ENCODE data around the gene MST1. TPM values are rescaled to one million over a fixed set of nuclear protein-coding genes. Genes with fewer than 3 reads are reported as not detected.

MST1 gene
- 6.4 TPM for total RNA-seq
- long read RNA-seq, partial matches to known transcripts: 1 of 3 reads
- long read RNA-seq, other reads (novel, unspliced or antisense): 2 of 3 reads

DNA sequence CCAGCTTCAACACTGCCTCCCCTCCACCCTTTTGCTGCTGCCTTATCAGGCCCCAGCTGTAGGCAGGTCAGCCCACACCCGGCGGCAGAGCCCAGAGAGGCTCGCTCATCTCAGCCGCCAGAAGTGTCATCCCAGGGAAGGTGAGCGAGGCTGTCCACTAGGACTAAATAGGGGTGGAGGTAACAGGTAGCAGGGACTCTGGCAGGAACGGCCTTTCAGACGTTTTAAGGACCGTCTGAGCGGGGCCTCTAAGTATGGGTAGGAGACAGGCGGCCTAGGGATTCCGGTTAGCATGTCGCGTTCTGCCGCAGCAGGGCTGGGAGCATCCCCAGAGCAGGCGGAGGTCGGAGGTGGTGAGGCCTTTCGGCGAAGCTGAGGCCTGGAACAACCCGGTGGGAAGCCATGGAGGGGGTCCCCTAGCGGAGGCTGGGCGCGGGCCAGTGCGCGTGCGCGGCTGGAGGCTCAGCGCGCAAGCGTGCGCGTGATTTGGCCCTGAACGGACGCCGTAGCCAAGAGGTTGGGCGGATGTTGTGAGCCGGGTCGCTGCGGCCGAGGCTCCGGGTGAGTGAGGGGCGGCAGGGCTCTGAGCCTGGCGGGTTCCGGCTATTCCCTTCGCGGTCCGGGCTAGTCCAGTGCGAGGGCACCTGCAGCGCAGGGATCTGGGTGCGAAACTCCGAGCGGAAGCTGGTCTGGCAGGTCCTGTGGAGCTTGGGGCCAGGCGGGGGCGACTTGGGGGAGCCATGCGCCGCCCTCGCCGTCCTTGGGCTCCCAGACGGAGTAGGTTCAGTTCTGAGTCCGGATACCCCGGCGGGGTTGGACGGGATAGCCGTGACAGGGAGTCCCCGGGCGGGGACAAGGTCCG lies at the start of gene MST1, which contains the start of gene RNF123:
TSS of gene MST1 (minus strand) at position 429 of the 862 bp plus-strand sequence. CDS start 783 bp downstream, outside the sequence.
TSS of gene RNF123 (plus strand) at position 512 of the 862 bp plus-strand sequence. CDS start 1,609 bp downstream, outside the sequence.
- peak; percentile 95 for DNase-seq (ENCODE audit: low spot score)

DNA sequence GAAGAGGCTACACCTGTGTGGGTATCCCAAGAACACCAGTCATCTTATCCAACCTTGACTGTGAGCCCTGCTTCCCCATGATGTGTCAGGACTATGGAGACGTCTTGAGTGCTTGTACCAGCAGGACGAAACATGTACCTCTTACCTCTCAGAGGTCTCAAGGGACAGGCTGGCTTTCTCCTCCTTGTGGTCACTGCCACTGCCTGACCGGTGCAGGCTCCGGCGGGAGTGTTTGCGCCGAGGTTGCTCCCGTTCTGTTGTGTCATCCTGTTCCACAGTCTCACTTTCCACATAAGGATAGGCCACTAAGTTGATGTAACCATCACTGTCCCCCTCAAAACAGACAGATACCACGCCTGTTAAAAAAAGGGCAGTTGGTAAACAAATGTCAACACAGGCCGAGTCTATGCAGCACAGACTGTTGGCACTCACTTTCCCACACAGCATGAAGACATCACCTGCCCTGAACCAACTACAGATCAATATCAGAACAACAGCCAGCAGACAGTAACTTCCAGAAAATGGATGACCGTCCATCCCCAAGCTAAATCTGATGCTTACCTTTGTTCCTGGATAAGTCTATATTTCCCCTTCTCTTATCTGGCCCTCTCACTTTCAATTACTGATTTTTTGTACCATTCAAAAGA lies 48.9 kb upstream of the MST1 start:
- intact Hi-C loops (cut with DNase I): no loop called here
- peak; percentile 54 for DNase-seq (ENCODE audit: low spot score)

More for the DNA sequence above, at the start of gene MST1, which contains the start of gene RNF123:
- intact Hi-C loops (cut with DNase I): no loop called here

DNA sequence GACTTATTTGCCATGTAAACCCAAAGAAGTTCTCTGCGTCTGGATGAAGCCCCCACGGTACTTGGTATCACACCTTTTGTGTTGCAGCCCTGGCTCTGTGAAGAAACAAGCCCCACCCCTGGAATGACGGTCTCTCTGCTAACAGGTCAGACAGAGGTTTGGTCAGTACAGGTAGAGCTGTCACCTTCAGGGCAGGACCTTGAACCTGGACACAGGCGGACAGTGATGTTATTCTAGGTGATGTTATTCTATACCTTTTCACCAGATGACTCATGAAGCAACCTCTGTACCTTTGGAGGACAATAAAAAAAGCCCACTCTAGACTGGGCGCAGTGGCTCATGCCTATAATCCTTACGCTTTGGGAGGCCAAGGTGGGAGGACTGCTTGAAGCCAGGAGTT lies 45.5 kb upstream of the MST1 start:
- no peak for DNase-seq (ENCODE audit: low spot score)
- intact Hi-C loops (cut with DNase I): no loop called here

DNA sequence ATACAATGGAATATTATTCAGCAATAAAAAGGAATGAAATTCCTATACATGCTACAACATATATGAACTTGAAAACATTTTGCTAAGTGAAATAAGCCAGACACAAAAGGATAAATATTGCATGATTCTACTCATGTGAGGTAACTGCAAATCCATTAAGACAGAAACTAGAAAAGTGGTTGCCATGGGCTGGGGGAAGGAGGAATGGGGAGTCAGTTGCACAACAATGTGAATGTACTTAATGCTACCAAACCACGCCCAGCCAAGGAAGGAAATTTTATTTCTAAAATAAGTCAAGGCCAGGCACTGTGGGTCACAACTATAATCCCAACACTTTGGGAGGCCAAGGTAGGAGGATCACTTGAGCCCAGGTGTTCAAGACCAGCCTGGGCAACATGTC lies 44.3 kb upstream of the MST1 start:
- intact Hi-C loops (cut with DNase I): no loop called here
- no peak for DNase-seq (ENCODE audit: low spot score)

DNA sequence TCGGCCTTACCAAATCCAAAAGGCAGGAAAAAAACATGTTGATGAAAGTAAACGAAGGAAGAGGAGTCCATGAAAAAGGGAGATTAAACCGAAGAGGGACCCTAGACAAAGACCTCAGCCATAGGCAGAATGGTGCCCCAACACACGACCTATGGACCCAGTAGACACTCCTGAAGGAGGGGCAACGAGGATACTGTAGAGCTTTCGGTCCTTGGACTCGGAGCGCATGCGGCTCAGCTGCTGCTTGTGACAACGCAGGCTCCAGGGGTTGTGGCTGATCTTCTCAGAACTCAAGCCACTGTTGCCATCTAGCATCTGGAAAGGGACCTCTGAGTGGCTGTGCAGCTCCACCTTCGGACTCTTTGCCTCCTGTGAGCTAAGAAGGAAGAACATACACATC lies 43.3 kb upstream of the MST1 start:
- no peak for DNase-seq (ENCODE audit: low spot score)
- intact Hi-C loops (cut with DNase I): no loop called here

DNA sequence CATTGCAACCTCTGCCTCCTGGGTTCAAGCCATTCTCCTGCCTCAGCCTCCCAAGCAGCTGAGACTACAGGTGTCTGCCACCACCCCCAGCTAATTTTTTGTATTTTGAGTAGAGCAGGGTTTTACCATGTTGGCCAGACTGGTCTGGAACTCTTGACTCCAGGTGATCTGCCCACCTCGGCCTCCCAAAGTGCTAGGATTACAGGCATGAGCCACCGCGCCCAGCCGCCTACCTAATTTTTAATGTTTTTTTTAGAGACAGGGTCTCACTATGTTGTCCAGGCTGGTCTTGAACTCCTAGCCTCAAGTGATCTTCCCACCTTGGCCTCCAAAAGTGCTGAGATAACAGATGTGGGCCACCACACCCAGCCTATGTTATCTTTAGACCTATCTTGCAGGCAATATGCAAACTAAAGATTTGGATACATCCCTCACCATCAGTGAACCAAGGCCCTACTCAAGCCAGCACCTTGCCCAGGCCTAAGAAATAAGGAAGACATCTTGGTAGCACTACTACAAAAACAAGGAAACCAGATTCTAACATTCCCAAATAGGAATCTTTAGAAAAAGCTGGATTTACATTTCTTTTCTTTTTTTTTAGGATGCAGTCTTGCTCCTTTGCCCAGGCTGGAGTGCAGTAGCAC lies 40.8 kb upstream of the MST1 start:
- DNase-seq (ENCODE audit: low spot score): no peak
- intact Hi-C loops (cut with DNase I): no loop called here

DNA sequence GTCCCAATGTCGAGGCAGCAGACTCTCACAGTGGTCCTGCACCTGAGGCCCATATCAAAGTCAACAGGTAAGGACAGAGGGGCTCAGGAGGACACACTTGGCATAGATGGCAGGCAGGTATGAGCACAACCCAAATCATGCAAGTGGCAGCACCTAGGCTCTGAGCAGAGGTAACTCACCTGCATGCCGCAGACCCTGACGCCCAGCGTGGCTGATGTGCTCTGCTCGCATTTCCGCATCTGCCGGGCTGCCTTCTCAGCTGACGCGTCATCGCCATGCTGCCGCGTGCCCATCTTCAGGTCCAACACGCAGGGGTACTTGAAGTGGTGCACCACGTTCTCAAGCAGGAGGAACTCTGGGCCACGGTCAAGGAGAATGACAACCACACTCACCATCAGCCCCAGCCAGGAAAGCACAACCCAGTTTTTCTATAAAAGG lies 38.7 kb upstream of the MST1 start:
- DNase-seq (ENCODE audit: low spot score): peak; percentile 65
- intact Hi-C loops (cut with DNase I): no loop called here

DNA sequence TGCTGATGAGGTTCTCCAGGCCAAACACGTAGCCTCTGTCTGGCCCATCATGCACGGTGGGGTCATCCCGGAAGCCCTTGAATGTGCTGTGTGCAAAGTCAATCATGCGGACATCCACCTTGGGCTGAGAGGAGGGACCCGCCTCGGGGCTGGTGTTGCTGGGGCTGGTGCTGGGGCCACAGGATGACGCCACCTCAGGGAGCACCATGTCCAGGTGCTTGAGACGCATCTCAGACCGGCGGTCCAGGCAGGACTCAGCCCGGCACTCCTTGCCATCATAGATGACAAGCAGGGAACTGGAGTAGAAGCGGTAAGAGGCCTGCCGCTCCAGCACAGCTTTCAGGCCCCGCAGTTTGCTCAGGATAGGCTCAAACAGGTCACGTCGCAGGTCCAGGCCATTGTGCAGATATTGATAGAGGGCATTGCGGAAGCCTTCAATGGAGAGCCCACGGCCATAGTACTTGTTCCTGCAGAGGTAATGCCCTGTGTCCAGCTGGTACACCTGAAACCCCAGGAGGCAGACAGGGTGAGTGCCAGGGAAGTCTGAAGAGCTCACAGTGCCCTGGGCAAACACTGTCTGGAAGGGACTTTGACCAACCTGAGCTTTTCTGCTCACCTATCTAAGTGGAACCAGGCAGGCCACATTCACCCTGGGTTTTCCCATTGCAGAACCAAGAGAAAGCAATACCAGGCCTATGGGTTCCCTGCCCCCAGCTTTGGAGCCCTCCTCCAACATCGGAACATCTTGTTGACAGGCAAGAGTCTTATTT lies 38.1 kb upstream of the MST1 start:
- DNase-seq (ENCODE audit: low spot score): peak; percentile 55
- intact Hi-C loops (cut with DNase I): no loop called here

DNA sequence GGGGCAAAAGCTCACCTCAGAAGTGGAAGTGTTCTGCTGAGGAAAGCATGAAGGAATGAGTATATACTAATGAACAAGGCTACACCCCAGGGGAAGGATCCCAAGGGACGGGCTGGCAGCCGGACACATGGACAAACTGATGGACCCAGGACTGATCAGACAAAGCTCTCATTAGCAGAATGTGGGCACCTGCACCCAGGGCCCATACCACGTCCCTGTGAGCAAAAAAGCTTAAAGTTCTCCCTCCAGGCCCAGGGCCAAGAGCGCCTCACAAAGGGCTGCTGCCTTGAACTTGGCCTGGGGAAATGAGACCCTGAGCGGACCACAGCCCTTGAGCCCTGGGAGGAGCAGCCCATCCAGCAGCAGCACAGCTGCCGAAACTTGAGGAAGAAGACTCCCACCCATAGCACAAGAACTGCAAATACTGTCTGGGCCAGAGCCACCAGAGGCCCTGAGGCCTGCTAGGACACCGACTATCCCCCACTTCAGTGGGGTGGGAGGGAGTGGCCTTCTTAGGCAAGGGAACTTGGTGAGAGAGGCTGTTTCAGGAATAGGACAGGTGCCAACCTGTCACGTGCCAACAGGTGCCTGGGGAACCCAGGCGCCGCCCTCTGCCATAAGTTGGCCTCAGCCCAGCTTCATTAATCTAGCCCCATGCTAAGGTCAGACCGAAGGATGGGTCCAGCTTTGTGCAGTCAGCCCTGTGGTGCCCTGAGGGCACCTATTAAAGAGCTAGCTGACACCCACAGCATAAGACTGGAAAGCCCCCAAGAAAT lies 36.8 kb upstream of the MST1 start:
- peak; percentile 55 for DNase-seq (ENCODE audit: low spot score)
- intact Hi-C loops (cut with DNase I): no loop called here

DNA sequence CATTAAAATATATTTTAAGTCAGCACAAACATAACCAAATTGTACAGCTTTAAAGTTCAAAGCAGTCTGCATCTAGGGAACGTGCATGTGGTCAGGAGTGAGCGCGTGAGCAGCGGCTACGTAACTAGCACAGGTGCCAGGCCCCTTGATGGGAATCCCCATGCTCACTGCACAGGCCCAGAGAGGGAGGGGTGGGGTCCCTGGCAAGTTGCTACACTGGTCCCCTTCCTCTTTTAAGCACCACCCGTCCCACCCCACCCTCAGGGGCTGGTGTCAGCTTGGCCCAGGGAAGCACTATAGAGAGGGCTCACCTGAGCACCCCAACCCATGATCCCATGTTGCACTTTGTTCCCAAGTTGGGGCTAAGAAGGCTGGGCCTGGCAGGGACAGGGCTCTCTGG lies 35.3 kb upstream of the MST1 start:
- intact Hi-C loops (cut with DNase I): loop anchor here (5.0 kb wide), 1 partner anchor 63 kb away; the partner anchor contains the start of gene IP6K1
- DNase-seq (ENCODE audit: low spot score): peak; percentile 71

DNA sequence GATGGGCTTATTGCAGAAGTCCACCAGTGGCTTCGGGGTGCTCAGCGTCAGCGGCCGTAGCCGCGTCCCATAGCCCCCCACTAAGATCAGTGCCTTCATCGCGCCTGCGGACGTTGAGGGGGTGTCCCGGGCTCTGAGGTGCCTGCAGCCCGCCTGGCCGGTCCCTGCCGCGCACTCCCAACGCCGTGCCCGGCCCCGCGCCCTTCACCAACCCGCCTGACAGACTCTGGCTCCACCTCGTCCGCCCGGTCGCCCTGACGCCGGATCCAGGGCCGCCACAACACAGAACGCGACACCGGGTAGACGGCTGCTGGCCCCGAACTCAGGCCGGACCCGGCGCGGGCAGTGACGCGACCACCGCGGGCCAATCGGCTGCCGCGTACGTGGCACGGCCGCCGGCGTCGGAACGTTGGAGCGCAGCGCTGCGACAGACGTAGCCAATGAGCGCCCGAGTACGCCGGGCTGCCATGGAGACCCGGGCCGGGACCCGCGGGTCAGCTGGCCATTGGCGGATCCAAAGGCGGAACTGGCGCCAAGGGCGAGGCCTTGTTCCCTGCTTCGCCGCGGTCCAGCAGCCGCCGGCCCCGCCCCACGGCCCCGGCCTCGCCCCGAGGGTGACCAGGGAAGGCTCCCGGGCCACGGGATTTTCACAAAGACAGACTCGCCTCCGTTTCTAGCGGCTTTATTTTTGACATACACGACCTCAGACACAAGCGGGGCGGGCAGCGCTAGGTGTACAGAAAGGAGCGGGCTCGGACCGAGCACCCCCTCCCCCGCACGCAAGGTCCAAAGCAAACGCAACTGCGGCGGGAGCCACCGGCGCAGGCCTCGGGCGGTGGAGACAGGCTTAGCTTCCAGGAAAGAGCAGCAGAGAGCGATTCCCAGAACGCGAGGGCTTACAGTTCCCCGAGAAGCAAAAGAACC lies 34.6 kb upstream of the MST1 start, which contains the start of gene GMPPB:
TSS of gene GMPPB (minus strand) at position 324 of the 924 bp plus-strand sequence. CDS start at position 99, 225 bp downstream.
- peak; percentile 99 for DNase-seq (ENCODE audit: low spot score)
- intact Hi-C loops (cut with DNase I): loop anchor here (5.0 kb wide), 1 partner anchor 63 kb away; the partner anchor contains the start of gene IP6K1

DNA sequence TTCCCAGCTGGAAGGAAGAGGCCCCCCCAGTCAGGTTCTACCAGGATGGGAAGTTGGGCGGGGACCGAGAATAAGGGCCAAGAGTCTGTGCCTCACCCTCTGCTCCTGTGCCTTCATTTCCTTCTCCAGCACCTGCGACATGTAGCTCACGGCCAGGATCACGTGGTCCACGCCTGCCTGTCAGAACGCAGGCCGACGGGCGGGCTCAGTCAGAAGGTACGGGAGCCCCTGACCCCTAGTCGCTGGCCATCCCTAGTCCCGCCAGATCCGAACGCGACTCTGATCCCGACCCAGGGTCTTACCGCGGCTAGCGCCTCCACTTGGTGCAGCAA lies 34.0 kb upstream of the MST1 start:
- intact Hi-C loops (cut with DNase I): loop anchor here (5.0 kb wide), 1 partner anchor 64 kb away; the partner anchor contains the start of gene IP6K1
- DNase-seq (ENCODE audit: low spot score): peak; percentile 77

DNA sequence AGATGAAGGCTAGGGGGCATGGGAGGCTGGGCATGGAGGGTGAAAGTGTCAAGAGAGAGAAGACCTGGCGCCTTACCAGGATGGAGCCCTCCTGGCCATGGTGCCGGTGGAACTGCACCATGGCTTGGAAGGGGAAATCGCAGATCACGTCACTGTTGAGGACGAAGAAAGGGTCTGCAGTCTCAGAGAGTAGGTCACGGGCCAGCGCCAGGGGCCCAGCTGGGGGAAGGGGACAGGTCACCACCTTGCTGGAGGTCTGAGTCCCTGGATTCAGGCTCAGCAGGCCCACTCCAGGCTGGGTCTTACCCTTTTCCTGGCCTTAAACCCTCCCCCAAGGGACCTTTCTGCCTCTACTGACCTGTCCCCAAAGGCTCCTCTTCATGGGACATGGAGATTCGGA lies 33.6 kb upstream of the MST1 start:
- intact Hi-C loops (cut with DNase I): loop anchor here (5.0 kb wide), 1 partner anchor 64 kb away; the partner anchor contains the start of gene IP6K1
- DNase-seq (ENCODE audit: low spot score): peak; percentile 58

DNA sequence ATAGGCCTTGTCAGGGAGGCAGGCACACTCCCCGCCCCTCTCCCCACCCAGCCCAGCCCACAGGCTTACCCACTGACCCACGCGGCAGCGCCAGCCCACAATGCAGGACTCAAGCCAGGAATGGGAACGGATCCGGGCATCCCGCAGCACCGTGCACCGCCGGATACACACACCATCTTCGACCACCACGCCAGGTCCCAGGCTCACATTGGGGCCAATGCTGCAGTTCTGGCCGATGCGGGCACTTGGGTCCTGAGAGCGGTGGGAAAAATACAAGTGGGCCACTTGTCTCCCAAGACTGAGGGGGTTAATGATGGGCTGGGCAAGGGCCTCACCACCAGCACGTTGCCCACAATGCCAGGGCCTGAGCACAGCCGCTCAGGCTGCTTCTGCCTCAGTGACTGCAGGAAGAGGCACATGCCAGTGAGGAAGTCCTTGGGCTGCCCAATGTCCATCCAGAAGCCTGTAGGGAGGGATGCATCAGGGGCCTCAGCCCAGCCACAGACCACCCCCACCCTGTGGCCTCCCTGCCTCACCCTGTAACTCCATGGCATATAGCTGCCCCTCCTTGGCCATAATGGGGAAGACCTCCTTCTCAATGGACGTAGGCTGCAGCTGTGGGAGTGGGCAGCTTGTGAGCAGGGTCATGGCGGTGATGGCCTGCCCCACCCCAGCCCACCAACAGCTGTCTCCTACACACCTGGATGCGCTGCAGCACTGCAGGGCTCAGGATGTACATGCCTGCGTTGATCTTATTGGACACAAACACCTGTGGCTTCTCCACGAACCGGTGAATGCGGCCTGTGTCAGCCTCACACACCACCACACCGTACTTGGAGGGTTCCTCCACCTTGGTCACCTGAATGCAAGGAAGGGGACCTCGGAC lies 32.9 kb upstream of the MST1 start:
- peak; percentile 72 for DNase-seq (ENCODE audit: low spot score)
- intact Hi-C loops (cut with DNase I): loop anchor here (5.0 kb wide), 1 partner anchor 65 kb away; the partner anchor contains the start of gene IP6K1

DNA sequence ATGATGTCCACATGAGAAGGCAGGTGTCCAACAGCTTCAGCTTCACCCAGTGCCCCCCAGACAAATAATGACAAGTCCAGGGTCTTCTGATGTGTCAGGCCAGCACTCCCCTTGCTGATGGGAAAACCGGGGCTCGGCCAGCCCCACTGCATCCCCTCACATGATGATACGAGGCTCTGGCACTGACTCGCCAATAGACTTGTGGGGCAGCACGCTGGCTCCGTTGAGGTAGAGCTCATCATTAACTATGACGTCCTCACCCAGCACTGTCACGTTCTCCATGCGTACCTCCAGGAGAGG lies 32.3 kb upstream of the MST1 start:
- DNase-seq (ENCODE audit: low spot score): peak; percentile 47
- intact Hi-C loops (cut with DNase I): loop anchor here (5.0 kb wide), 1 partner anchor 66 kb away; the partner anchor contains the start of gene IP6K1

All from cardiac septum (tissue), 1 donor.